Transverse colon (tissue), 4 donors: ENCODE measurements around the gene CCDC201.
"Not testable (repeated sequence)": the region's sequence is repeated elsewhere in the genome, so short reads cannot be mapped to it uniquely, and the experiment has no call there.

Experiments
- CTCF ChIP-seq, 5 experiments: fragments of 200-600 bp in 3 of 5; fragments of 450-650 bp in 2 of 5; sonication (generic) in 3 of 5; IDR thresholded peaks; 1 replicate in 2 of 5; 2 replicates in 3 of 5; pipeline ENCODE4 v1.5.1; 2016 to 2017; ENCODE audit warnings: antibody characterized with exemption in 5 of 5, inconsistent platforms in 3 of 5, mild to moderate bottlenecking in 2 of 5, moderate library complexity in 1 of 5
- POLR2AphosphoS5 ChIP-seq, 3 donors: sonication (generic); formaldehyde crosslinking; IDR thresholded peaks; one replicate each; pipeline ENCODE4 v1.6.1; 2016; ENCODE audit warnings: antibody characterized with exemption in 3 of 3

- TF ChIP-seq POLR2AphosphoS5, CTCF (IDR thresholded peaks at IDR 0.05): not testable (repeated sequence)
Observed at GRCh38 chr7:45829846-45830245, 43.0 kb downstream of the CCDC201 start.
